ENCODE data around the gene GBGT1.
A peak's percentile ranks its signal among the peaks of the same experiment; 100 is the strongest.
"Not testable (repeated sequence)": the region's sequence is repeated elsewhere in the genome, so short reads cannot be mapped to it uniquely, and the experiment has no call there.

GBGT1 gene

DNA sequence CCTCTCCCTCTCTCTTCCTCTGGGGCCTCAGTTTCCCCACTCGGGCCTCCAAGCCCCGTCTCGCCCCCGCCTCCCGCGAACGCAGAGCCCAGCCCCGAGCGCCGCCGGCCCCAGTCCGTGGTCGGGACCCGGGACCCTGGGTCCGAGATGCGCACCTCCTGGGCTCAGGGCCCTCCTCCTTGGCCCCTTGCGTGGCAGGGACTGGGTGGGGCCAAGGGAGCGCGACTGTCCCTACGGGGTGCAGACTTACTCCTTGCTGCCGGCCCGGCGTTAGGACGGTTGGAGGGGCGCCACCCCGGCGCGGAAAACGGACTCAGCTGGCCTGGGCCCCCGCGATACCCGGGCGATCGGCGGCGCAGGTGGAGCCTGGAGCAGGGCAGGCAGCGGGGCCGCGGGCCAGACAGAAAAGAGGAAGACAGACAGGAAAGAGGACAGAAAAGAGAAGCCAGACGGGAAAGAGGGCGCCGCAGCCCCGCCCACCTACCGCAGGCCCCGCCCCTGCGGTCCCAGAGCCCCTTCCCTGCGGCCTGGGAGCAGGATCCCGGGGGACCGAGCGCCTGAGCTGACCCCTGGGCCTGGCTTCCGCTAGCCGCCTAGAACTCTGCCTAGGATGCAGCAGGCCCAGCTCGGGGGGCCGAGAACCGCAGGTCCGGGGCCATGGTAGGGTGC lies at the start of gene GBGT1:
Gene GBGT1, minus strand, starts transcription at position 411 of the 669 bp plus-strand sequence. CDS start 1,502 bp downstream, outside the sequence.
- peaks cover 6% of the 10 kb centered on the region; the same call in 1 of the 2 replicates for H3K4me1 ChIP-seq (ENCODE audit: control insufficient read depth, insufficient read depth, low read length)
- no peak within 1 kb of the TSS for H3K27ac ChIP-seq (ENCODE audit: low read length)
- H3K27me3 ChIP-seq (ENCODE audit: control insufficient read depth, insufficient read depth, low read length) = peaks cover 7% of the 10 kb centered on the region; the same call in 1 of the 2 replicates
- no peak for DNase-seq (ENCODE audit: low read depth, low spot score)
- WGBS (ENCODE audit: insufficient coverage, insufficient read length) = no CpG with 5 or more reads among the region's 56 CpGs
- H3K36me3 ChIP-seq (ENCODE audit: control insufficient read depth, insufficient read depth, low read length) = no peaks in the 10 kb centered on the region; the same call in 1 of the 2 replicates
- H3K9me3 ChIP-seq (ENCODE audit: control insufficient read depth, insufficient read depth, low read length) = no peaks in the 10 kb centered on the region
- H3K4me3 ChIP-seq (ENCODE audit: low read length) = peak within 1 kb of the TSS; percentile 78

DNA sequence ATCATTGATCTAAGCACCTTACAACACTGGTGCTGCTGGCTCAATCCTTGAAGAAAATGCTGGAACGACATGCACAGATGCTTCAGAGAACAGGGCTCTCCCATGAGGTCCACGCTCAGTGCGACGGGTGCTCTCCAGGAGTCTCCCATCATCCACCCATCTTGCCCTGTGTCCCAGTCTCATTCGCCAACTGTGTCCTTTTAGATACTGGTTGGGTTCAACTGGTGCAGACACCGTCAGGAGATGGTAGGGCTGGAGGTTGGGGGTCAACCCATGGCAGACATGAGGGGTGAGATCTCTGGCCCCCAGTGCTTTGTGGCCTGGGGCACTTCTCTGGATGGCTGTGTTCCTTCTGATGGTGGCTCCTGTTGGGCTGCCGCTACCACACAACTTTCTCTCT lies 46.9 kb upstream of the GBGT1 start:
- H3K4me1 ChIP-seq (ENCODE audit: control insufficient read depth, insufficient read depth, low read length) = no peaks in the 10 kb centered on the region
- no peaks in the 10 kb centered on the region for H3K36me3 ChIP-seq (ENCODE audit: control insufficient read depth, insufficient read depth, low read length)
- WGBS (ENCODE audit: insufficient coverage, insufficient read length) = no CpG with 5 or more reads among the region's 7 CpGs
- DNase-seq (ENCODE audit: low read depth, low spot score) = no peak
- H3K27me3 ChIP-seq (ENCODE audit: control insufficient read depth, insufficient read depth, low read length) = peaks cover 8% of the 10 kb centered on the region
- H3K4me3 ChIP-seq (ENCODE audit: low read length) = no peak overlapping the region
- H3K27ac ChIP-seq (ENCODE audit: low read length) = no peak overlapping the region
- H3K9me3 ChIP-seq (ENCODE audit: control insufficient read depth, insufficient read depth, low read length) = no peaks in the 10 kb centered on the region

DNA sequence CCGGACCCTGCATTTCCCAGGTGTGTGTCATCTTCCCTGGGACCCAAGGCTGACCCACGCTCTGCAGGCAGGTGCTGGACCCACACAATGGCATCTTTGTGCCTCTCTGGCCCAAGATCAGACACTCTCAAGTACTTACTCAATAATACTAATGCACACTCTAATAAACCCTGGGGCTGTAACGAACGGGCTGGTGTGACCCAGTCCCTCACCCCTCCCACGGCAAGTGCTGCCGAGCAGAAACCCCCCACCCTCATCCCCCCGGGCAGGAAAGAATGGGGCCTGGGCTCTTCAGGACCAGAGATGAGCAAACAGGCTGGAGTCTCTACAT lies 46.5 kb upstream of the GBGT1 start:
- no peaks in the 10 kb centered on the region for H3K36me3 ChIP-seq (ENCODE audit: control insufficient read depth, insufficient read depth, low read length)
- WGBS (ENCODE audit: insufficient coverage, insufficient read length) = no CpG with 5 or more reads among the region's 7 CpGs

DNA sequence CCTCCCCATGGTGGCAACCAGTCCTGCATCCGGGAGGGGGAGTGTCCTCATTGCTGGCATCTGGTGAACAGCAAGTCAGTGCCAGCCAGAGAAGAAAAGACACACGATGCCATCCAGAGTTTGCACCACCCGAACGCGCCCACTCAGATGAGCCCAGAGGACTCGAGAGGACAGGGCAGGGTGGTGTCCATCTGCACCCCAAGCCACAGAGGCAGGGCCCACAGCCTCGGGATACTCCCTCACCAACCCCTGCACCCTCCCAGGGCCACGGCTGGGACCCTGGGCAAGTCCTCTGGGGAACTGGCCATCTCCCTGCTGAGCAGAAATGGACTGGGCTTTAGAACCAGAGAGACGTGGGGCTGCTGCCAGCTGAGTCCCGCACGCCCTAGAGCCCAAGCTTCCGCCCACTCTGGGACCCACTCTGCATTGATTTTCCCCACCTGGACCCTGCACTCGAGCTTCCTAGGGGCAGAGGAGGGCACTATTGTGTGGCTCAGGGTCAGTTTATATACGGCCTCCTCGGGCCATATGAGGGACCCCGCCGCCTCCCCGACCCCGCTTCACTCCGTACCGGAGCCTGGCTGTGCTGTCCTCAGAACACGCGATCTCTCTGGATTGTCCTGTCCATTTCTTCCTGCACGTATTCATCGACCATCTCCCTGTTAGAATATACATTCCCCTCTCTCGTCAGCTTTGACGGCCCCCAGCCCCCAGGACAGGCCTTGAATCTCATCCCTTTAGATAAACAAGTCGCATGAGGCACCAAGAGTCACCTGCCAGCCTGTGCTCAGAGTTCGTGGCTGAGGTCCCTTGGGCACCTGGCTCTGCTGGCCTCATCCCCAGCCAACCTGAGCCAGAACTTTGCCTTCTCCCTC lies 45.9 kb upstream of the GBGT1 start:
- H3K27ac ChIP-seq (ENCODE audit: low read length); H3K9me3 ChIP-seq (ENCODE audit: control insufficient read depth, insufficient read depth, low read length); H3K4me1 ChIP-seq (ENCODE audit: control insufficient read depth, insufficient read depth, low read length); H3K4me3 ChIP-seq (ENCODE audit: low read length); H3K27me3 ChIP-seq (ENCODE audit: control insufficient read depth, insufficient read depth, low read length); DNase-seq (ENCODE audit: low read depth, low spot score); H3K36me3 ChIP-seq (ENCODE audit: control insufficient read depth, insufficient read depth, low read length): not testable (repeated sequence)
- no CpG with 5 or more reads among the region's 29 CpGs for WGBS (ENCODE audit: insufficient coverage, insufficient read length)

More for the DNA sequence above, 46.5 kb upstream of the GBGT1 start:
- Histone ChIP-seq H3K27me3 (ENCODE audit: control insufficient read depth, insufficient read depth, low read length) (peaks cover 8% of the 10 kb centered on the region), H3K9me3 (ENCODE audit: control insufficient read depth, insufficient read depth, low read length) (no peaks in the 10 kb centered on the region), H3K27ac (ENCODE audit: low read length) (no peak overlapping the region), H3K4me3 (ENCODE audit: low read length) (no peak overlapping the region), H3K4me1 (ENCODE audit: control insufficient read depth, insufficient read depth, low read length) (no peaks in the 10 kb centered on the region)
- DNase-seq (ENCODE audit: low read depth, low spot score) = no peak

DNA sequence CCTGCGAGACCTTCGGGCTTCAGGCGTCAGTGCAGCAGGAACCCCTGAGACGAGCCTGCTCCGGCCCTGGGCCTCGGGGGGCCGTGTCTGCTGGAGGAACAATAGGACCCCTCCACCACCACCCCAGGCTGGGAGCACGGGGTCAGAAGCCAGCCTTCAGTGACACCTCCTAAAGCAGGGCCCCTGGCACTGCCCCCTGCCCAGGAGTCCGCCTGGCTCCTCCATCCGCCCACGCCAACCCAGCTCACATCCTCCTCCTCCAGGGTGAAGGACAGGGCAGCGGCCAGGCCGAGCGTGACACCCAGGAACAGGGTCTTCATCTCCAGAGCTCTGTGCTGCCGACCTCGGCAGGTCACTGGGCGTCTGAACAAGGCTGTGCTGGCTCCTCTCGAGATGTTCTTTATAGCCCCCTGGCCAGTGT lies 45.2 kb upstream of the GBGT1 start, which contains the start of gene OBP2B:
Gene OBP2B, minus strand, starts transcription at position 371 of the 421 bp plus-strand sequence. Its CDS starts 51 bp downstream, at position 320.
- H3K9me3 ChIP-seq (ENCODE audit: control insufficient read depth, insufficient read depth, low read length); H3K4me1 ChIP-seq (ENCODE audit: control insufficient read depth, insufficient read depth, low read length); DNase-seq (ENCODE audit: low read depth, low spot score); H3K27me3 ChIP-seq (ENCODE audit: control insufficient read depth, insufficient read depth, low read length); H3K4me3 ChIP-seq (ENCODE audit: low read length); H3K36me3 ChIP-seq (ENCODE audit: control insufficient read depth, insufficient read depth, low read length); H3K27ac ChIP-seq (ENCODE audit: low read length): not testable (repeated sequence)
- no CpG with 5 or more reads among the region's 18 CpGs for WGBS (ENCODE audit: insufficient coverage, insufficient read length)

DNA sequence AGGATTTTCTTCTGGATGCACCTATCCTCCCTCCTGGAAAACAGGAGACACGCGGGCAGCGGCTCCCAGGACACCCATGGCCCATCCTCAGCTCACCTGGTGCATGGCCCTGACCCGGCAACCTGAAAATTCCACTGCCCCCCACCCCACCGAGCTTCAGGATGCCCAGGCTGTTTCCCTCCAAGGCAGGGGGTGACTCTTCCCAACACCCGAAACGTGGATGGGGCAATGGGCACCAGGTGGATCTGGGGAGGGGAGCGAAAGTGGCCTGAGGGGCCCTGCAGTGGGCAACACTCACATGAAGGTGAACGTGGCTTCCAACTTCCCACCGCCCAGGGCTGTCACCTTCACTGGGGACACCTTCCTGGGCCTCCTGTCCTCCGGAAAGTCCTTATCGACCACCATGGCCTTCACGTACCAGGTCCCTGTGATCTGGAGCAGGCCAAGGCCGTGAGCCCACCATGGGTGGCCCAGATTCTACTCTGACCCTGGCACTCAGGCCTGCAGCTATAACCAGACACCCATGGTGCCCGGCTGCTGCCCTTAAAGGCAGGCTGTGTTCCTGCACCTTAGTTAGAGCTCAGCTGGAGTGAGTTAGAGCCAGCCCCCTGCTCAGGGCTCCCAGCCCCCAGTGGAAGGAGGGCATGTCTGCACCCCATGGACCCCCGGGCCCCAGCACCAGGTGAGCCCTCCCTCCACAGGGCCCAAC lies 44.6 kb upstream of the GBGT1 start:
- not testable (repeated sequence) for H3K4me1 ChIP-seq (ENCODE audit: control insufficient read depth, insufficient read depth, low read length); DNase-seq (ENCODE audit: low read depth, low spot score); H3K36me3 ChIP-seq (ENCODE audit: control insufficient read depth, insufficient read depth, low read length); H3K27me3 ChIP-seq (ENCODE audit: control insufficient read depth, insufficient read depth, low read length); H3K4me3 ChIP-seq (ENCODE audit: low read length); H3K27ac ChIP-seq (ENCODE audit: low read length); H3K9me3 ChIP-seq (ENCODE audit: control insufficient read depth, insufficient read depth, low read length)
- no CpG with 5 or more reads among the region's 16 CpGs for WGBS (ENCODE audit: insufficient coverage, insufficient read length)

DNA sequence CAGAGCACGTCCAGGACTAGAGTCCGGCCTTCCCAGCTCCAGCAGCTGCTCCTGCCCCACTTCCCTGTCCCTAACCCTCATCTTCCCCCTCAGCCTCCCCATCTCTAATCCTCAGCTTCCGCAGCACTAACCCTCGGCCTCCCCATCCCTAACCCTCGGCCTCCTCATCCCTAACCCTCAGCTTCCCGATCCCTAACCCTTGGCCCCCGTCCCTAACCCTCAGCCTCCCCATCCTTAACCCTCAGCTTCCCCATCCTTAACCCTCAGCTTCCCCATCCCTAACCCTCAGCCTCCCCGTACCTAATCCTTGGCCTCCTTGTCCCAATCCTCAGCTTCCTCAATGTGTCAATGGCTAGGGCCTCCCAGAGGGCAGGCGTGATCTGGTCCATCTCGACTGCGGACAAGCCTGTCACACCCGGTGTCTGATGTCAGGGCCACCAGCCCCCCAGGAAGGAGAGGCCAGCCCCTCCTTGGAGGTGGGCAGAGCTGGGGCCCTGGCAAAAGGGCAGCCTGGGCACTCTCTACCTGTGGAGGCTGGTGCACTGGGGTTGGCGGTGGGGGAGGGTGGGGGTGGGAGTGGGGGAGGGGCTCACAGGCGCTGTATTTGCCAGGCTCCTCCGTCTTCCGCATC lies 43.9 kb upstream of the GBGT1 start:
- H3K27me3 ChIP-seq (ENCODE audit: control insufficient read depth, insufficient read depth, low read length) = peaks cover 8% of the 10 kb centered on the region

DNA sequence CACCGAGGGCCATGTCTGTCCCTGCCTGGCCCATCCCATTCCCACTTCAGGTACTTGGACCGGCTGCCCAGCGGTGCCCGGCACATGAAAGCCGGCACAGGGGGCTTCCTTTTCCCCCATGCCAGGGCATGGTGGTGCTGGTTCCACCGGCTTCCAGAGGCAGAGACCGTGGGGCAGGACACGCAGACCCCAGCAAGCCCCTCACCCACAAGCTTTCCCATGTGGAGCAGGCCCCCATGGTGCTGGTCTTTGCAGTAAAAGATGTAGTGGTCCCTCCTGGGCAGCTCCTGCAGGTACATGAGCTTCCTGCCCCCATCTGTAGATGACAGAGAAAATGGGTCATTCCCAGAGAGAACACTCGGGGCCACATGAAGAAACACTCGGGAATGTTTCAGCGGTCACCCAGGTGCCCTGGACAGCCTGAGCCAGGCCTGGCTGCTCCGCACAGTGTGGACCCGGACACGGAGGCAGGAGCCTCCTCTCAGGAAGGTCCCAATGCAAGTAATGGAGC lies 43.4 kb upstream of the GBGT1 start:
- Histone ChIP-seq H3K9me3 (ENCODE audit: control insufficient read depth, insufficient read depth, low read length) (no peaks in the 10 kb centered on the region), H3K27me3 (ENCODE audit: control insufficient read depth, insufficient read depth, low read length) (peaks cover 9% of the 10 kb centered on the region), H3K36me3 (ENCODE audit: control insufficient read depth, insufficient read depth, low read length) (no peaks in the 10 kb centered on the region), H3K4me1 (ENCODE audit: control insufficient read depth, insufficient read depth, low read length) (no peaks in the 10 kb centered on the region), H3K4me3 (ENCODE audit: low read length) (no peak overlapping the region), H3K27ac (ENCODE audit: low read length) (no peak overlapping the region)
- no CpG with 5 or more reads among the region's 14 CpGs for WGBS (ENCODE audit: insufficient coverage, insufficient read length)
- DNase-seq (ENCODE audit: low read depth, low spot score) = no peak

More for the DNA sequence above, 43.9 kb upstream of the GBGT1 start:
- no peaks in the 10 kb centered on the region for H3K4me1 ChIP-seq (ENCODE audit: control insufficient read depth, insufficient read depth, low read length)
- no peaks in the 10 kb centered on the region for H3K9me3 ChIP-seq (ENCODE audit: control insufficient read depth, insufficient read depth, low read length)
- H3K36me3 ChIP-seq (ENCODE audit: control insufficient read depth, insufficient read depth, low read length) = no peaks in the 10 kb centered on the region
- H3K4me3 ChIP-seq (ENCODE audit: low read length) = no peak overlapping the region
- WGBS (ENCODE audit: insufficient coverage, insufficient read length) = no CpG with 5 or more reads among the region's 16 CpGs
- H3K27ac ChIP-seq (ENCODE audit: low read length) = no peak overlapping the region
- no peak for DNase-seq (ENCODE audit: low read depth, low spot score)

DNA sequence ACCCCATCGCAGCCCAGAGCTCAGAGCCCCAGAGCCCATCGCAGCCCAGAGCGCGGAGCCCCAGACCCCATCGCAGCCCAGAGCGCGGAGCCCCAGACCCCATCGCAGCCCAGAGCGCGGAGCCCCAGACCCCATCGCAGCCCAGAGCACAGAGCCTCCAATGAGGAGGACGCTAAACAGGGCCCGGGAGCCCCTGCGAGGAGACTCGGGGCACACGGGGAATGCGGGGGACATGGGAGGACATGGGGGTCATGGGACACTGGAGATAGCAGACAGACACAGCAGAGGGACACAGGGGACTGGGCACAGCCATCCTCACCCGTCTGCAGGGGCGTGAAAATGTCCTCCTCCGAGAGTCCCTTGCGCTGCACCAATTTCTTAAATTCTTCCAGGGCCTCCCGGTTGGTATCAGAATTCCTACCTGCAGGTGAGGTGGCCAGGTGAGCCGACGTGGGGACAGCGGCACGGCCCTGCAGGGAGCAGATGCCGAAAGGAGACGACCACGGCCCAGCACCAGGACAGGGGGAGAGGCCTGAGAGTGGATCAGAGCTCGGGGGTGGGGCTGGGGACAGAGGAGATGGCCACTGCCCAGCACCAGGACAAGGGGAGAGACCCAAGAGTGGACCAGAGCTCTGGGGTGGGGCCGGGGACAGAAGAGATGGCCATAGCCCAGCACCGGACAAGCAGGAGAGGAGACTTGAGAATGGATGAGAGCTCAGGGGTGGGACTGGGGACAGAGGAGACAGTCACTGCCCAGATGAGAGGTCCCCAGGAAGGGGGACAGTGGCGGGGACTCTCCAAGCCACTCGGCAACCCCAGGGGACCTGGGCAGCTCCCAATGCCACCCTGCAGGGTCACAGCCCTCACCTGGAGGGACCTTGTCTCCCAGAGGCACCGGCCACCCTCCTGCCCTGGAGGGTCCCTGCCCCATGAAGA lies 42.5 kb upstream of the GBGT1 start:
- Histone ChIP-seq H3K27ac (ENCODE audit: low read length) (no peak overlapping the region), H3K4me3 (ENCODE audit: low read length) (no peak overlapping the region), H3K4me1 (ENCODE audit: control insufficient read depth, insufficient read depth, low read length) (no peaks in the 10 kb centered on the region), H3K36me3 (ENCODE audit: control insufficient read depth, insufficient read depth, low read length) (no peaks in the 10 kb centered on the region), H3K27me3 (ENCODE audit: control insufficient read depth, insufficient read depth, low read length) (peaks cover 8% of the 10 kb centered on the region), H3K9me3 (ENCODE audit: control insufficient read depth, insufficient read depth, low read length) (no peaks in the 10 kb centered on the region)
- DNase-seq (ENCODE audit: low read depth, low spot score) = no peak
- WGBS (ENCODE audit: insufficient coverage, insufficient read length) = no CpG with 5 or more reads among the region's 35 CpGs

Data from iPS DF 6.9 (cell line).